ENCODE results near the gene SLC23A3.

DNA sequence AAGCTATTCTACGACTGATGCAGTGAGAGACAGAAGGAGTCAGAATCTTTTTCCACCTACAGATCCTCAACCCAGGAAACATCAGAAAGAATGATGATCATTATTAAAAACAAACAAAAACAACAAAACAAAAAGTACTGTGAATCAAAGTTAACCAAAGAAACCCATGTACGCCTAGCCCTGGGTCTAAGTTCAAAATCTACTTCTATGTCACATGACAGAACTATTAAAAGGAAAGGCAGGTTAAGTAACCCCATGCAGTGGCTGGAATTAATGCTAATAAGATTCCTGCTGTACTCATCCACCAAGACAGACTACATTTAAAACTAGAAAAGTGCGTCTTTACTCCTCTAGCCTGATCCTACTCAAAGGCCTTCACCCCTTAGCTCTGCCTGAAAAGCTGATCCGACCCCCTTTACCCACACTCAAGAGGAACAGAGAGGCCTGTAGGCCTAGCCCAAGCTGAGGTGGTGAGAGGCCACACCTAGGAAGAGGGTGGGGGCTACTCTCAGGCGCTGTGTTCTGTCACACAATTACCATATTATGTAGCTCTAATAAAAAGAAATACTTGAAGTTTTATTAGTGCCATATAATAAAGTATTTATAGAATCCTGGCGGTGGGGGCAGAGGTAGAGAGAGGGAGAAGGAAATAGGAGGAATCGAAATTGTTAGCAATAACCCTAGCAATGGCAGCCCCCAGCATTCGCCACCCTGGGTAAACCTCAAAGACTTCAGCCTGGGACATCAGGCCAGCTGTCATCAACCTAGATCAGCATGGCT, 46.3 kb downstream of the SLC23A3 start:
- TF ChIP-seq, protein P1, sequence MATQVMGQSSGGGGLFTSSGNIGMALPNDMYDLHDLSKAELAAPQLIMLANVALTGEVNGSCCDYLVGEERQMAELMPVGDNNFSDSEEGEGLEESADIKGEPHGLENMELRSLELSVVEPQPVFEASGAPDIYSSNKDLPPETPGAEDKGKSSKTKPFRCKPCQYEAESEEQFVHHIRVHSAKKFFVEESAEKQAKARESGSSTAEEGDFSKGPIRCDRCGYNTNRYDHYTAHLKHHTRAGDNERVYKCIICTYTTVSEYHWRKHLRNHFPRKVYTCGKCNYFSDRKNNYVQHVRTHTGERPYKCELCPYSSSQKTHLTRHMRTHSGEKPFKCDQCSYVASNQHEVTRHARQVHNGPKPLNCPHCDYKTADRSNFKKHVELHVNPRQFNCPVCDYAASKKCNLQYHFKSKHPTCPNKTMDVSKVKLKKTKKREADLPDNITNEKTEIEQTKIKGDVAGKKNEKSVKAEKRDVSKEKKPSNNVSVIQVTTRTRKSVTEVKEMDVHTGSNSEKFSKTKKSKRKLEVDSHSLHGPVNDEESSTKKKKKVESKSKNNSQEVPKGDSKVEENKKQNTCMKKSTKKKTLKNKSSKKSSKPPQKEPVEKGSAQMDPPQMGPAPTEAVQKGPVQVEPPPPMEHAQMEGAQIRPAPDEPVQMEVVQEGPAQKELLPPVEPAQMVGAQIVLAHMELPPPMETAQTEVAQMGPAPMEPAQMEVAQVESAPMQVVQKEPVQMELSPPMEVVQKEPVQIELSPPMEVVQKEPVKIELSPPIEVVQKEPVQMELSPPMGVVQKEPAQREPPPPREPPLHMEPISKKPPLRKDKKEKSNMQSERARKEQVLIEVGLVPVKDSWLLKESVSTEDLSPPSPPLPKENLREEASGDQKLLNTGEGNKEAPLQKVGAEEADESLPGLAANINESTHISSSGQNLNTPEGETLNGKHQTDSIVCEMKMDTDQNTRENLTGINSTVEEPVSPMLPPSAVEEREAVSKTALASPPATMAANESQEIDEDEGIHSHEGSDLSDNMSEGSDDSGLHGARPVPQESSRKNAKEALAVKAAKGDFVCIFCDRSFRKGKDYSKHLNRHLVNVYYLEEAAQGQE (IDR thresholded peaks at IDR 0.05): no peak
- no peak for TF ChIP-seq RAD21 (IDR thresholded peaks at IDR 0.05)
- TF ChIP-seq, protein P2, sequence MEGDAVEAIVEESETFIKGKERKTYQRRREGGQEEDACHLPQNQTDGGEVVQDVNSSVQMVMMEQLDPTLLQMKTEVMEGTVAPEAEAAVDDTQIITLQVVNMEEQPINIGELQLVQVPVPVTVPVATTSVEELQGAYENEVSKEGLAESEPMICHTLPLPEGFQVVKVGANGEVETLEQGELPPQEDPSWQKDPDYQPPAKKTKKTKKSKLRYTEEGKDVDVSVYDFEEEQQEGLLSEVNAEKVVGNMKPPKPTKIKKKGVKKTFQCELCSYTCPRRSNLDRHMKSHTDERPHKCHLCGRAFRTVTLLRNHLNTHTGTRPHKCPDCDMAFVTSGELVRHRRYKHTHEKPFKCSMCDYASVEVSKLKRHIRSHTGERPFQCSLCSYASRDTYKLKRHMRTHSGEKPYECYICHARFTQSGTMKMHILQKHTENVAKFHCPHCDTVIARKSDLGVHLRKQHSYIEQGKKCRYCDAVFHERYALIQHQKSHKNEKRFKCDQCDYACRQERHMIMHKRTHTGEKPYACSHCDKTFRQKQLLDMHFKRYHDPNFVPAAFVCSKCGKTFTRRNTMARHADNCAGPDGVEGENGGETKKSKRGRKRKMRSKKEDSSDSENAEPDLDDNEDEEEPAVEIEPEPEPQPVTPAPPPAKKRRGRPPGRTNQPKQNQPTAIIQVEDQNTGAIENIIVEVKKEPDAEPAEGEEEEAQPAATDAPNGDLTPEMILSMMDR (IDR thresholded peaks at IDR 0.05; ENCODE audit: low read depth, low read length, missing input control): no peak
- TF ChIP-seq, protein P3, sequence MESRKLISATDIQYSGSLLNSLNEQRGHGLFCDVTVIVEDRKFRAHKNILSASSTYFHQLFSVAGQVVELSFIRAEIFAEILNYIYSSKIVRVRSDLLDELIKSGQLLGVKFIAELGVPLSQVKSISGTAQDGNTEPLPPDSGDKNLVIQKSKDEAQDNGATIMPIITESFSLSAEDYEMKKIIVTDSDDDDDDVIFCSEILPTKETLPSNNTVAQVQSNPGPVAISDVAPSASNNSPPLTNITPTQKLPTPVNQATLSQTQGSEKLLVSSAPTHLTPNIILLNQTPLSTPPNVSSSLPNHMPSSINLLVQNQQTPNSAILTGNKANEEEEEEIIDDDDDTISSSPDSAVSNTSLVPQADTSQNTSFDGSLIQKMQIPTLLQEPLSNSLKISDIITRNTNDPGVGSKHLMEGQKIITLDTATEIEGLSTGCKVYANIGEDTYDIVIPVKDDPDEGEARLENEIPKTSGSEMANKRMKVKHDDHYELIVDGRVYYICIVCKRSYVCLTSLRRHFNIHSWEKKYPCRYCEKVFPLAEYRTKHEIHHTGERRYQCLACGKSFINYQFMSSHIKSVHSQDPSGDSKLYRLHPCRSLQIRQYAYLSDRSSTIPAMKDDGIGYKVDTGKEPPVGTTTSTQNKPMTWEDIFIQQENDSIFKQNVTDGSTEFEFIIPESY (IDR thresholded peaks at IDR 0.05): no peak
- TF ChIP-seq TAF1 (conservative IDR thresholded peaks at IDR 0.05): no peak
- TF ChIP-seq SP1 (IDR thresholded peaks at IDR 0.05): no peak
- TF ChIP-seq JUND (IDR thresholded peaks at IDR 0.05): no peak
- TF ChIP-seq HNF4A (conservative IDR thresholded peaks at IDR 0.05): peak; percentile 44 to 57
- no peak for TF ChIP-seq YY1 (IDR thresholded peaks at IDR 0.05)
- TF ChIP-seq EGR1 (IDR thresholded peaks at IDR 0.05; ENCODE audit: low read depth in 2 of 2): no peak
- TF ChIP-seq, protein P4, sequence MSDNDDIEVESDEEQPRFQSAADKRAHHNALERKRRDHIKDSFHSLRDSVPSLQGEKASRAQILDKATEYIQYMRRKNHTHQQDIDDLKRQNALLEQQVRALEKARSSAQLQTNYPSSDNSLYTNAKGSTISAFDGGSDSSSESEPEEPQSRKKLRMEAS (IDR thresholded peaks at IDR 0.05): no peak
- TF ChIP-seq, protein P5, sequence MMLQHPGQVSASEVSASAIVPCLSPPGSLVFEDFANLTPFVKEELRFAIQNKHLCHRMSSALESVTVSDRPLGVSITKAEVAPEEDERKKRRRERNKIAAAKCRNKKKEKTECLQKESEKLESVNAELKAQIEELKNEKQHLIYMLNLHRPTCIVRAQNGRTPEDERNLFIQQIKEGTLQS (IDR thresholded peaks at IDR 0.05): no peak
